GM23248 (cell line): ENCODE measurements around the gene SENP8. TPM values are rescaled to one million over a fixed set of nuclear protein-coding genes. Genes with fewer than 3 reads are reported as not detected.

Experiments
- DNase-seq: peaks from one replicate; pipeline ENCODE4 v3.0.0-alpha.2; 2015
- H2AFZ ChIP-seq: fragments of 200-600 bp; sonication (generic); 2 replicates; pipeline ENCODE4 v1.6.1; 2016; ENCODE audit warnings: antibody characterized with exemption
- H3F3A ChIP-seq: fragments of 200-600 bp; sonication (generic); 2 replicates; pipeline ENCODE4 v1.6.1; 2016; ENCODE audit warnings: mild to moderate bottlenecking, antibody characterized with exemption, mixed run types; ENCODE audit not compliant: insufficient read depth
- H3K27ac ChIP-seq: fragments of 200-600 bp; sonication (generic); 2 replicates; pipeline ENCODE4 v1.5.1; 2016; ENCODE audit warnings: mild to moderate bottlenecking
- H3K27me3 ChIP-seq: fragments of 200-600 bp; sonication (generic); replicated peaks from 2 replicates; pipeline ENCODE4 v1.6.1; 2016; ENCODE audit warnings: mild to moderate bottlenecking; ENCODE audit not compliant: insufficient read depth
- H3K36me3 ChIP-seq: fragments of 200-600 bp; sonication (generic); 2 replicates; pipeline ENCODE4 v1.6.1; 2016; ENCODE audit warnings: low read depth, mild to moderate bottlenecking
- H3K4me1 ChIP-seq: fragments of 200-600 bp; sonication (generic); 2 replicates; pipeline ENCODE4 v1.6.1; 2016; ENCODE audit warnings: mild to moderate bottlenecking; ENCODE audit not compliant: insufficient read depth
- H3K4me2 ChIP-seq: fragments of 200-600 bp; sonication (generic); one replicate; pipeline ENCODE4 v1.6.1; 2016; ENCODE audit warnings: mild to moderate bottlenecking; ENCODE audit not compliant: unreplicated experiment
- H3K4me3 ChIP-seq: fragments of 200-600 bp; sonication (generic); 2 replicates; pipeline ENCODE4 v1.5.1; 2016; ENCODE audit warnings: mild to moderate bottlenecking
- H3K79me2 ChIP-seq: fragments of 200-600 bp; sonication (generic); 2 replicates; pipeline ENCODE4 v1.6.1; 2016; ENCODE audit warnings: mild to moderate bottlenecking; ENCODE audit not compliant: insufficient read depth
- H3K9ac ChIP-seq: fragments of 200-600 bp; sonication (generic); 2 replicates; pipeline ENCODE4 v1.6.1; 2016; ENCODE audit warnings: mild to moderate bottlenecking
- H3K9me2 ChIP-seq: fragments of 200-600 bp; sonication (generic); 2 replicates; pipeline ENCODE4 v1.6.1; 2016; ENCODE audit warnings: mixed run types, mild to moderate bottlenecking, moderate library complexity; ENCODE audit not compliant: insufficient read depth
- H3K9me3 ChIP-seq: fragments of 200-600 bp; sonication (generic); one replicate; pipeline ENCODE4 v1.6.1; 2017; ENCODE audit warnings: low read depth
- H4K20me1 ChIP-seq: fragments of 200-600 bp; sonication (generic); 2 replicates; pipeline ENCODE4 v1.6.0; 2016; ENCODE audit not compliant: insufficient read depth
- EZH2 ChIP-seq: fragments of 200-600 bp; sonication (generic); IDR thresholded peaks from 2 replicates; pipeline ENCODE4 v1.6.1; 2018; ENCODE audit warnings: antibody characterized with exemption, mild to moderate bottlenecking; ENCODE audit not compliant: insufficient read depth, poor library complexity, severe bottlenecking
- EZH2phosphoT487 ChIP-seq: fragments of 200-600 bp; sonication (generic); IDR thresholded peaks from 2 replicates; pipeline ENCODE4 v1.6.1; 2018; ENCODE audit warnings: antibody characterized with exemption, moderate library complexity, mild to moderate bottlenecking, low read depth; ENCODE audit not compliant: insufficient read depth
- WGBS, 2 experiments: methylation state at CpG; one replicate each; pipeline ENCODE4 v1.1.6; 2015 to 2017; ENCODE audit warnings: low lambda C conversion rate in 2 of 2, low coverage in 1 of 2; ENCODE audit errors: missing lambda C conversion rate in 2 of 2; 5-methylcytosine and 5-hydroxymethylcytosine counted together
- in situ Hi-C: fragments of 300-500 bp; cut with MboI; formaldehyde crosslinking; loops from 2 replicates; pipeline ENCODE4 v1.15.0; 2020
- polyA plus RNA-seq: library from polyadenylated mRNA; unstranded; fragments of >200 nt; fragmentation: Nextera tagmentation; extraction: Ambion mirVana; gene quantifications from 2 replicates; pipeline ENCODE4 v1.2.1, GENCODE V29; 2016
- total RNA-seq: library from RNA; depleted of rRNA; stranded (reverse); fragments of >200 nt; shearing (Covaris generic); gene quantifications from 2 replicates; pipeline ENCODE4 v1.2.3, GENCODE V29; 2014

Gene SENP8
- total and polyA plus RNA-seq, 2 experiments from 2014 or later, result 2.5 to 3.8 TPM

DNA sequence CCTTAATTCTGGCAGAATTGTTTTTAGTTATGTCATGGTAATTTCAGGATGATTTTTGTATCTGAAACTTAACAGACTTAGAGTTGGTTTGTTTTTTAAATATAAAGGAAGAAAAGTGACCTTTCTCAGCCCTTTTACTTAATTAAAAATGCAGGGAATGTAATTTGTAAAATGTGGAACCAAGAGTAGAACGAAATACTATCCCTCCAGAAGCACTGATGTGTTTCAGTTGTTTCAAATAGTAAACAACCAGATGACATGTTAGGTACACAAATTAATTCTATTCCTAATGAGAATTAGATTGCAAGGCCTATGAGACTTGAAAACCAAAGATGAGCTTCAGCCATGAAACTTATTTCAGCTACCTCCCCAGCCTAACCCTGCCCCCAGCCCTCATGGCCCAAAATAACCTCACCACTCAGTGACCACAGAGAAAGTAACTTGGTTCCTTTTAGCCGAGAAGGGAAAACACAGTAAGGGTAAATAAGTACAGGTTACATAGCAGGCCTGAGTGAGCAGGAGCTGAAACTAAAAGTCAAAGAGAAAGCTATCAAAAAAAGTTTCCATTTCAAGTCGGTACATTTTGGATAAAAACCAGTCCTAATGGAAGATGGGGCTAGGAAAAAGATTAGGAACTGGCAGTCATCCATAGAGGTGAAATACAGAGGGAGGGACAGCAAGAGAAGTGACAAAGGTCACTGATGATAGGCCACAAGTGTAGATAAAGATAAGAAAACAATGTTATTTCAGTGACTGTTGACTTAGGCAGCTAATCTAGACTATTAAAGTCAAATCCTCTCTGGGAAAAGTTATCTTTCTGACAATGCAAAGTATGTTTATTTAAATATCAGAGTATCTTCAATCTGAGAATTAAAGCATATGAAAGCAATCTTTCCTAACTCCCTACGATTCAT, 23.2 kb downstream of the SENP8 start:
- WGBS, 2 experiments, result 87 to 94% methylated on average over 4 of the region's 4 CpGs
- DNase-seq, result no peak
- H3K9ac ChIP-seq, result no peak overlapping the region
- H3F3A ChIP-seq, result no peaks in the 10 kb centered on the region
- no peaks in the 10 kb centered on the region for H3K79me2 ChIP-seq
- in situ Hi-C loops, result no loop called here
- no peaks in the 10 kb centered on the region for H3K27me3 ChIP-seq
- no peak for TF ChIP-seq EZH2phosphoT487
- TF ChIP-seq EZH2, result no peak
- H3K4me3 ChIP-seq, result no peak overlapping the region
- no peaks in the 10 kb centered on the region for H3K9me3 ChIP-seq
- H2AFZ ChIP-seq, result no peak overlapping the region
- no peaks in the 10 kb centered on the region; the same call in 1 of the 2 replicates for H4K20me1 ChIP-seq
- H3K9me2 ChIP-seq, result no peaks in the 10 kb centered on the region
- no peak overlapping the region for H3K27ac ChIP-seq
- no peaks in the 10 kb centered on the region for H3K4me1 ChIP-seq
- H3K36me3 ChIP-seq, result no peaks in the 10 kb centered on the region
- no peak overlapping the region for H3K4me2 ChIP-seq

DNA sequence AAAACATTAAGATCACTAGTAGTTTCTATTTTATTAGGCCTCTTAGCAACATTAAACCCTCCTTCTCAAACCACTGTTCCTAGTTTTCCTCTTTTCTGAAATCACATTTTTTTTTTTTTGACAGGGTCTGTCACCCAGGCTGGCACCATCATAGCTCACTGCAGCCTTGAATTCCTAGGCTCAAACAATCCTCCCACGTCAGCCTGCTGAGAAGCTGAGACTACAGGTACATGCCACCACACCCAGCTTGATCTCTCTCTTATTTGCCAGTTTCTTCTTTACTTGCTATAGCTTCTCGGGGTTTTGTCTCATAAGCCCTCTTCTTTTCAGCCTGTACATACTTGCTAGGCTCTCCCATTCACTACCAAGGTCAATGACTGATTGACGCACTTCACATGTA, 28.0 kb downstream of the SENP8 start:
- Histone ChIP-seq H3K27me3 (no peaks in the 10 kb centered on the region), H3K4me3 (no peak overlapping the region), H3K9me2 (no peaks in the 10 kb centered on the region), H3K27ac (no peak overlapping the region), H3K36me3 (no peaks in the 10 kb centered on the region), H2AFZ (no peak overlapping the region), H3K9ac (no peak overlapping the region), H3F3A (no peaks in the 10 kb centered on the region), H3K4me1 (no peaks in the 10 kb centered on the region), H3K79me2 (no peaks in the 10 kb centered on the region), H4K20me1 (no peaks in the 10 kb centered on the region), H3K9me3 (no peaks in the 10 kb centered on the region), H3K4me2 (no peak overlapping the region)
- no peak for TF ChIP-seq EZH2
- no peak for TF ChIP-seq EZH2phosphoT487
- WGBS, 2 experiments, result 87 to 91% methylated on average over 3 of the region's 3 CpGs
- DNase-seq, result no peak
- in situ Hi-C loops, result no loop called here

DNA sequence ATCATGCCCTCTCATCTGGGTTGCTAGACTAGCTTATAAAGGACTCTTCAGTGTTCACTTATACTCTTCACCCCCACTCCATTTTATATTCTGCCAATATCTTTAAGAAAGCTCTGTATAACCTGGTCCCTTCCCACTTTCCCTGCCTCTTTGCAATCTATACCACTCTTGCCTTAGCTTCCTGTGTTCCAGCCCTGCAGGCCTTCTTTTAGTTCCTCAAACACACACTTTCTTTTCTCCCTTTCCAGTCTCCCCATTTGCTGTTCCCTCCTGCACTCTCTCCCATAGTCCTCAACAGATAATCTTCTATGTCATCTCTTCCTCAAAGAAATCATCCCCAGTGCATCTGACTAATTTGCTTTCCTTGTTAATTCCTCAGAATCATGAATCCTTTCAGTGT, 28.7 kb downstream of the SENP8 start:
- Histone ChIP-seq H3K27ac (no peak overlapping the region), H3K79me2 (no peaks in the 10 kb centered on the region), H3K9me3 (no peaks in the 10 kb centered on the region), H3K36me3 (no peaks in the 10 kb centered on the region), H2AFZ (no peak overlapping the region), H3F3A (no peaks in the 10 kb centered on the region), H3K4me3 (no peak overlapping the region), H3K4me1 (no peaks in the 10 kb centered on the region), H3K27me3 (no peaks in the 10 kb centered on the region), H3K9me2 (no peaks in the 10 kb centered on the region), H4K20me1 (no peaks in the 10 kb centered on the region), H3K4me2 (no peak overlapping the region), H3K9ac (no peak overlapping the region)
- no peak for DNase-seq
- TF ChIP-seq EZH2 (no peak), EZH2phosphoT487 (no peak)
- in situ Hi-C loops, result no loop called here

DNA sequence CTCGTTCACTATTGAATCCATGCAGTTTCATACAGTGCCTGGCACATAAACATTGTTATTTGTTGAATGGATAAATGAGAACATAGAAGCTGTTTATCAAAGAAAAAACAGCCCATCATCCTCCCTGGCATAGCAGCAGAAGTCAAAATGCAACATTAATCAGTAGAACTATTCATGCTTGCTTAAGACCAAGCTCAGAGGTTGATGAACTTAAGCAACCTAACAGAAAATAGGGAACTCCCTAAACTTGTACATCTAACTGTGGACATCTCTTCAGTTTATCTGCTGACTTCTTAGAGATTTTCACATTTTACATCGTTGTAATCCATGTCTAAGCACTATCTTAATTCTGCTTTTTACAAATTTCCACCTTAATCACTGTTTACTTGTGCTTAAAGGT, 29.2 kb downstream of the SENP8 start:
- no peak overlapping the region for H3K4me2 ChIP-seq
- H2AFZ ChIP-seq, result no peak overlapping the region
- H3K4me1 ChIP-seq, result no peaks in the 10 kb centered on the region
- in situ Hi-C loops, result no loop called here
- no peaks in the 10 kb centered on the region for H3K27me3 ChIP-seq
- no peaks in the 10 kb centered on the region for H3K9me3 ChIP-seq
- H3K9me2 ChIP-seq, result no peaks in the 10 kb centered on the region
- DNase-seq, result no peak
- TF ChIP-seq EZH2 (no peak), EZH2phosphoT487 (no peak)
- no peaks in the 10 kb centered on the region for H3K79me2 ChIP-seq
- H3K9ac ChIP-seq, result no peak overlapping the region
- H3K36me3 ChIP-seq, result no peaks in the 10 kb centered on the region
- H3F3A ChIP-seq, result no peaks in the 10 kb centered on the region
- WGBS, 2 experiments, result 47 to 52% methylated on average over 2 of the region's 2 CpGs
- no peak overlapping the region for H3K27ac ChIP-seq
- no peak overlapping the region for H3K4me3 ChIP-seq
- H4K20me1 ChIP-seq, result no peaks in the 10 kb centered on the region
